HepG2 (cell line): ENCODE results near the gene C2CD2. TPM values are rescaled to one million over a fixed set of nuclear protein-coding genes. Genes with fewer than 3 reads are reported as not detected.
A peak's percentile ranks its signal among the peaks of the same experiment; 100 is the strongest.

Experiments used
- ATAC-seq: fragments of 200-7000 bp; cut with Tn5 transposase; 3 replicates; pipeline ENCODE4 v1.9.1; 2020; ENCODE audit warnings: mild to moderate bottlenecking, moderate library complexity
- BruUV-seq: library from RNA; stranded (reverse); fragments of 400-500 nt; replicated peaks from 2 replicates; lab custom pipeline; 2021; lab: Mats Ljungman, UMichigan
- CTCF ChIA-PET: fragments of 300-600 bp; formaldehyde crosslinking; extraction: SDS; loops from one replicate; lab custom pipeline; 2021; ENCODE audit warnings: low total read pairs, inconsistent platforms, low intra/inter-chr PET ratio; lab: Yijun Ruan, JAX
- POLR2A ChIA-PET: fragments of 350-600 bp; sonication (Branson Sonifier 250); formaldehyde crosslinking; loops from one replicate; lab custom pipeline; 2020; ENCODE audit warnings: antibody characterized with exemption, inconsistent platforms; lab: Yijun Ruan, JAX
- DNase-seq: peaks from one replicate; pipeline ENCODE4 v3.0.0-alpha.2; 2015; ENCODE audit warnings: low spot score
- FAIRE-seq: peaks from 3 replicates; lab custom pipeline; 2011; peaks lifted over from hg19 to GRCh38; lab: Jason Lieb, UNC
- H2AFZ ChIP-seq: one replicate; pipeline ENCODE4 v1.6.1; 2011; ENCODE audit warnings: low read length, inconsistent platforms
- H3K27ac ChIP-seq: fragments of 300-600 bp; 3 replicates; pipeline ENCODE4 v1.8.0; 2011; ENCODE audit warnings: mixed run types, mild to moderate bottlenecking, mixed read lengths, low read length, inconsistent platforms; ENCODE audit not compliant: insufficient read depth; ENCODE audit errors: extremely low read length
- H3K27me3 ChIP-seq, 2 experiments: fragments of 200-600 bp in 1 of 2; 2 replicates in 1 of 2; 3 replicates in 1 of 2; pipeline versions ENCODE4 v1.6.0 to v1.8.0; 2011; ENCODE audit warnings: low read length in 2 of 2, mild to moderate bottlenecking in 2 of 2, moderate library complexity in 2 of 2, inconsistent platforms in 1 of 2; ENCODE audit not compliant: insufficient read depth in 2 of 2, control insufficient read depth in 1 of 2
- H3K36me3 ChIP-seq, 2 experiments: fragments of 200-600 bp in 1 of 2; replicated peaks in 1 of 2; 2 replicates in 1 of 2; 3 replicates in 1 of 2; pipeline versions ENCODE4 v1.5.1 to v1.8.0; 2011; ENCODE audit warnings: low read length in 2 of 2, inconsistent platforms in 1 of 2; ENCODE audit not compliant: insufficient read depth in 2 of 2, control insufficient read depth in 1 of 2
- H3K4me1 ChIP-seq: 2 replicates; pipeline ENCODE4 v1.5.1; 2012; ENCODE audit warnings: low read length, inconsistent platforms; ENCODE audit not compliant: insufficient read depth
- H3K4me2 ChIP-seq: 2 replicates; pipeline ENCODE4 v1.6.0; 2011; ENCODE audit warnings: low read depth, low read length, inconsistent platforms
- H3K4me3 ChIP-seq, 3 experiments: fragments of 200-600 bp in 1 of 3; sonication (generic), shearing (Covaris generic) in 1 of 3; replicated peaks in 1 of 3; 2 replicates each; pipeline ENCODE4 v1.5.1; 2011 to 2016; ENCODE audit warnings: low read length in 3 of 3, inconsistent platforms in 2 of 3, low read depth in 2 of 3, mild to moderate bottlenecking in 2 of 3, control low read depth in 1 of 3, mixed read lengths in 1 of 3; ENCODE audit not compliant: insufficient read depth in 1 of 3
- H3K79me2 ChIP-seq: one replicate; pipeline ENCODE4 v1.6.1; 2011; ENCODE audit warnings: low read length, inconsistent platforms; ENCODE audit not compliant: insufficient read depth
- H3K9ac ChIP-seq: 2 replicates; pipeline ENCODE4 v1.6.0; 2011; ENCODE audit warnings: mild to moderate bottlenecking, low read depth, low read length, inconsistent platforms; ENCODE audit not compliant: insufficient read depth
- H3K9me3 ChIP-seq: 2 replicates; pipeline ENCODE4 v1.5.1; 2012; ENCODE audit warnings: mild to moderate bottlenecking, low read length
- H4K20me1 ChIP-seq: 2 replicates; pipeline ENCODE4 v1.6.0; 2011; ENCODE audit warnings: inconsistent platforms, mild to moderate bottlenecking, low read length, moderate library complexity; ENCODE audit not compliant: insufficient read depth
- ARID4A ChIP-seq: sonication (generic); formaldehyde crosslinking; IDR thresholded peaks from 2 replicates; pipeline ENCODE4 v1.5.0; 2020; ENCODE audit warnings: mild to moderate bottlenecking, missing genetic modification reagents, borderline replicate concordance
- KDM5B ChIP-seq: sonication (generic); formaldehyde crosslinking; IDR thresholded peaks from 2 replicates; pipeline ENCODE4 v1.4.0; 2020; ENCODE audit warnings: missing genetic modification reagents, mild to moderate bottlenecking, borderline replicate concordance
- KMT2B ChIP-seq: IDR thresholded peaks from 2 replicates; pipeline ENCODE4 v1.6.1; 2016; ENCODE audit warnings: missing genetic modification reagents, missing compliant biosample characterization
- MAFK ChIP-seq, 2 experiments: IDR thresholded peaks in 1 of 2; conservative IDR thresholded peaks in 1 of 2; 2 replicates each; pipeline ENCODE4 v1.6.1; 2011; ENCODE audit warnings: improper control_type of control experiment in 2 of 2, low read length in 2 of 2
- MED1 ChIP-seq: sonication (generic); formaldehyde crosslinking; IDR thresholded peaks from 2 replicates; pipeline ENCODE4 v1.4.0; 2020; ENCODE audit warnings: missing genetic modification reagents
- SIX4 ChIP-seq: sonication (generic); formaldehyde crosslinking; IDR thresholded peaks from 2 replicates; pipeline ENCODE4 v1.4.0; 2020; ENCODE audit warnings: missing genetic modification reagents
- SUZ12 ChIP-seq: fragments of 150-350 bp; IDR thresholded peaks from 2 replicates; pipeline ENCODE4 v1.6.1; 2014; ENCODE audit warnings: low read depth, low read length
- ZBTB44 ChIP-seq: sonication (generic); formaldehyde crosslinking; IDR thresholded peaks from 2 replicates; pipeline ENCODE4 v1.4.0; 2020; ENCODE audit warnings: missing genetic modification reagents
- ZNF121 ChIP-seq: sonication (generic); formaldehyde crosslinking; IDR thresholded peaks from 2 replicates; pipeline ENCODE4 v1.5.0; 2020; ENCODE audit warnings: mild to moderate bottlenecking, missing genetic modification reagents
- ZNF280B ChIP-seq: sonication (generic); formaldehyde crosslinking; IDR thresholded peaks from 2 replicates; pipeline ENCODE4 v1.5.0; 2020; ENCODE audit warnings: missing genetic modification reagents, mild to moderate bottlenecking, borderline replicate concordance
- ZNF724P ChIP-seq: sonication (generic); formaldehyde crosslinking; IDR thresholded peaks from 2 replicates; pipeline ENCODE4 v1.8.0; 2022; ENCODE audit warnings: missing genetic modification reagents, borderline replicate concordance
- ZNF839 ChIP-seq: sonication (generic); formaldehyde crosslinking; IDR thresholded peaks from 2 replicates; pipeline ENCODE4 v1.4.0; 2020; ENCODE audit warnings: missing genetic modification reagents, mild to moderate bottlenecking, borderline replicate concordance
- ZNF883 ChIP-seq: sonication (generic); formaldehyde crosslinking; IDR thresholded peaks from 2 replicates; pipeline ENCODE4 v1.5.1; 2020; ENCODE audit warnings: mild to moderate bottlenecking, missing genetic modification reagents; ENCODE audit errors: not compliant biosample characterization
- ZSCAN22 ChIP-seq: sonication (generic); formaldehyde crosslinking; IDR thresholded peaks from 2 replicates; pipeline ENCODE4 v1.4.0; 2020; ENCODE audit warnings: mild to moderate bottlenecking, missing genetic modification reagents
- WGBS: methylation state at CpG from one replicate; pipeline ENCODE4 v1.1.6; 2017; ENCODE audit warnings: low lambda C conversion rate; 5-methylcytosine and 5-hydroxymethylcytosine counted together
- in situ Hi-C: cut with HindIII; loops from 2 replicates; pipeline ENCODE4 v1.10.0; 2017; ENCODE audit warnings: low pct_unique_long_range_greater_than_20kb; ENCODE audit not compliant: extremely low pct_ligation_motif_present
- intact Hi-C: fragments of 100-400 bp; cut with micrococcal nuclease; formaldehyde crosslinking; loops from one replicate; pipeline ENCODE4 v1.10.0; 2022; ENCODE audit not compliant: unreplicated experiment
- polyA plus RNA-seq, 8 experiments: library from polyadenylated mRNA; depleted of rRNA in 3 of 8; stranded (reverse) in 7 of 8; unstranded in 1 of 8; fragments of >200 nt; fragmentation: Illumina TruSeq in 4 of 8; extraction: Trizol in 4 of 8; gene quantifications; 2 replicates each; pipeline versions ENCODE4 v1.2.1 to v1.2.3, GENCODE V29; 2011 to 2016; ENCODE audit warnings: low read depth in 4 of 8, missing spikeins in 1 of 8, mixed read lengths in 1 of 8; ENCODE audit not compliant: insufficient read depth in 1 of 8
- total RNA-seq, 5 experiments: library from RNA; depleted of rRNA; stranded (reverse); fragments of >200 nt; fragmentation: Illumina TruSeq; extraction: Trizol; gene quantifications; 2 replicates each; pipeline ENCODE4 v1.2.3, GENCODE V29; 2016; ENCODE audit warnings: low read depth in 1 of 5
- TF ChIP-seq, protein P1 (sequence below): sonication (generic); formaldehyde crosslinking; conservative IDR thresholded peaks from 2 replicates; pipeline ENCODE4 v1.5.0; 2020; ENCODE audit warnings: missing genetic modification reagents

C2CD2 gene
- total and polyA plus RNA-seq, 2 of the 13 experiments (the other 11 are each of a cell fraction or from before 2014, with no cell fraction given) = 12.5 to 19.7 TPM

- TF ChIP-seq ARID4A (no peak), ZNF280B (CRISPR knock-in tag) (no peak)
- TF ChIP-seq, protein P1, sequence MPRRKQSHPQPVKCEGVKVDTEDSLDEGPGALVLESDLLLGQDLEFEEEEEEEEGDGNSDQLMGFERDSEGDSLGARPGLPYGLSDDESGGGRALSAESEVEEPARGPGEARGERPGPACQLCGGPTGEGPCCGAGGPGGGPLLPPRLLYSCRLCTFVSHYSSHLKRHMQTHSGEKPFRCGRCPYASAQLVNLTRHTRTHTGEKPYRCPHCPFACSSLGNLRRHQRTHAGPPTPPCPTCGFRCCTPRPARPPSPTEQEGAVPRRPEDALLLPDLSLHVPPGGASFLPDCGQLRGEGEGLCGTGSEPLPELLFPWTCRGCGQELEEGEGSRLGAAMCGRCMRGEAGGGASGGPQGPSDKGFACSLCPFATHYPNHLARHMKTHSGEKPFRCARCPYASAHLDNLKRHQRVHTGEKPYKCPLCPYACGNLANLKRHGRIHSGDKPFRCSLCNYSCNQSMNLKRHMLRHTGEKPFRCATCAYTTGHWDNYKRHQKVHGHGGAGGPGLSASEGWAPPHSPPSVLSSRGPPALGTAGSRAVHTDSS = no peak
Measured at GRCh38 chr21:41881051-41881450, 72.8 kb downstream of the C2CD2 start (continued).

GRCh38 chr21:41880153-41880552 is 73.7 kb downstream of the C2CD2 start:
- ATAC-seq (no peak), FAIRE-seq (no peak), DNase-seq (no peak)
- no peaks in the 10 kb centered on the region for H3K9me3 ChIP-seq
- H2AFZ ChIP-seq = no peak overlapping the region
- 82% methylated on average over 9 of the region's 9 CpGs for WGBS
- peaks cover 33% of the 10 kb centered on the region for H3K4me1 ChIP-seq
- in situ Hi-C loops (no loop called here), intact Hi-C loops (no loop called here)
- no peaks in the 10 kb centered on the region for H3K36me3 ChIP-seq
- H3K9ac ChIP-seq = peak overlapping the region; percentile 94
- ChIA-PET CTCF (no interaction called here), POLR2A (interaction anchor here (1.3 to 2.5 kb wide), 3 partner anchors 44 to 53 kb away, joined by 3 to 16 read pairs (median 8); no protein-coding TSS in a partner anchor)
- H4K20me1 ChIP-seq = no peaks in the 10 kb centered on the region
- H3K4me3 ChIP-seq = peak overlapping the region; percentile 65 to 86 (median 69); a peak in 5 of 6 replicates
- BruUV-seq = no TSS peak
- H3K27ac ChIP-seq = peak overlapping the region; percentile 80
- peak overlapping the region; percentile 90 for H3K4me2 ChIP-seq
- H3K27me3 ChIP-seq = no peaks in the 10 kb centered on the region; a peak in 1 of 5 replicates
- H3K79me2 ChIP-seq = peaks cover 23% of the 10 kb centered on the region
- TF ChIP-seq KMT2B (CRISPR knock-in tag) (no peak), ZNF883 (CRISPR knock-in tag) (no peak), SUZ12 (no peak), MAFK (conservative IDR thresholded peaks at IDR 0.05 in 1 of 2, IDR thresholded peaks at IDR 0.05 in 1 of 2; ENCODE audit: low read length in 2 of 2) (no peak), MED1 (CRISPR knock-in tag) (no peak), ZNF724P (no peak), ZSCAN22 (CRISPR knock-in tag) (no peak), KDM5B (no peak), ZBTB44 (CRISPR knock-in tag) (no peak), SIX4 (CRISPR knock-in tag) (no peak), ZNF121 (peak; percentile 76), ZNF839 (CRISPR knock-in tag) (no peak)
